ENCODE data around the gene ONECUT2.

The ONECUT2 gene

DNA sequence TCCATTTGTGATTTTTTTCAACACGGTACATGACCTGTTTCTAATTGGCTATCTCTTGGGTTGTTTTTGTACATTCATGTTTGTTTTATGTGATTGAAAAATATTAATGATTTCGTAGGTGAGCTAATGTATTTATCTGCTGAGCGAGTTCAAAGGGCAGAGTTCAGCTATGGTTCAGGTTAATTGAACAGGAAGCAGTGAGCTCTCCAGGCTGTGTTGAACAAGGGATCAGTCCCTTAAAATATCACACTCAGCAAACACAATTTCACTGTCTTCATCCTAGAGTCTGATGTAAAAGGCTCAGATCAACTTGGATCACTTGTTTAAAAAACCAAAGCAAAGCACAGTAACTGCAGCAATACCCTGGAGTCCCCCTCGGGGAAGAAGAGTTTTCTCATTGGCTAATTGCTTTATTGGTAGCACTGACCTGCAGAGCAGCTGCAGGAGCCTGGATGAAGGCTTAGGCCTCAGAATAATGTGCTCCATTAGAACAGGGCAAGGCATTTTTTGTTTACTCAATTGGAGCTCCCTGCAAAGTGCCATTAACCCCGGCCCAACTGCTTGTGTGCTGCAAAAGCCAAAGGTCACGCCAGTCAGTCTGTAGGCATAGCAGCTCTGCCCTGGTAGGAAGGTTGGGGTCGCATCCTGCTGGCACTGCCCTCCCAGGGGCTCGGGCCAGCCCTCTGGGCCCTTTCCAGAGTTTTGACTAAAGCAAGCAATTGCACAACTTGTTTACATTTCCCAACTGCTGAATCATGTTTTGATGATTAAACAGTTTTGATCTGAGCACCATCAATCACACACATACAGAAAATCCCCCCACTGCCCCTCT, 10.5 kb downstream of the ONECUT2 start:
- H3K4me3 ChIP-seq (replicated peaks; ENCODE audit: low read depth, low read length): no peak overlapping the region
- DNase-seq (ENCODE audit: extremely low read depth, insufficient read length): no peak

GRCh38 chr18:57446322-57446721, 11.1 kb downstream of the ONECUT2 start:
- no peaks in the 10 kb centered on the region for H3K36me3 ChIP-seq (ENCODE audit: control insufficient read depth, insufficient read depth, low read length)
- TF ChIP-seq CTCF (IDR thresholded peaks at IDR 0.05; ENCODE audit: insufficient read depth, low read length, poor library complexity, severe bottlenecking): peak; percentile 79
- H3K4me3 ChIP-seq (replicated peaks; ENCODE audit: low read depth, low read length): no peak overlapping the region
- DNase-seq (ENCODE audit: extremely low read depth, insufficient read length): no peak
- H3K27me3 ChIP-seq (replicated peaks; ENCODE audit: control insufficient read depth, insufficient read depth, low read length): no peaks in the 10 kb centered on the region; the same call in 1 of the 2 replicates

More for the DNA sequence above, 10.5 kb downstream of the ONECUT2 start:
- Histone ChIP-seq H3K27me3 (replicated peaks; ENCODE audit: control insufficient read depth, insufficient read depth, low read length) (peaks cover 1% of the 10 kb centered on the region), H3K36me3 (ENCODE audit: control insufficient read depth, insufficient read depth, low read length) (no peaks in the 10 kb centered on the region)
- no peak for TF ChIP-seq CTCF (IDR thresholded peaks at IDR 0.05; ENCODE audit: insufficient read depth, low read length, poor library complexity, severe bottlenecking)

- TF ChIP-seq CTCF (IDR thresholded peaks at IDR 0.05; ENCODE audit: insufficient read depth, low read length, poor library complexity, severe bottlenecking): no peak
- no peak for DNase-seq (ENCODE audit: extremely low read depth, insufficient read length)
- no peak overlapping the region for H3K4me3 ChIP-seq (replicated peaks; ENCODE audit: low read depth, low read length)
- no peaks in the 10 kb centered on the region for H3K27me3 ChIP-seq (replicated peaks; ENCODE audit: control insufficient read depth, insufficient read depth, low read length)
- no peaks in the 10 kb centered on the region for H3K36me3 ChIP-seq (ENCODE audit: control insufficient read depth, insufficient read depth, low read length)
These were observed 12.0 kb downstream of the ONECUT2 start for GRCh38 chr18:57447154-57447621.

DNA sequence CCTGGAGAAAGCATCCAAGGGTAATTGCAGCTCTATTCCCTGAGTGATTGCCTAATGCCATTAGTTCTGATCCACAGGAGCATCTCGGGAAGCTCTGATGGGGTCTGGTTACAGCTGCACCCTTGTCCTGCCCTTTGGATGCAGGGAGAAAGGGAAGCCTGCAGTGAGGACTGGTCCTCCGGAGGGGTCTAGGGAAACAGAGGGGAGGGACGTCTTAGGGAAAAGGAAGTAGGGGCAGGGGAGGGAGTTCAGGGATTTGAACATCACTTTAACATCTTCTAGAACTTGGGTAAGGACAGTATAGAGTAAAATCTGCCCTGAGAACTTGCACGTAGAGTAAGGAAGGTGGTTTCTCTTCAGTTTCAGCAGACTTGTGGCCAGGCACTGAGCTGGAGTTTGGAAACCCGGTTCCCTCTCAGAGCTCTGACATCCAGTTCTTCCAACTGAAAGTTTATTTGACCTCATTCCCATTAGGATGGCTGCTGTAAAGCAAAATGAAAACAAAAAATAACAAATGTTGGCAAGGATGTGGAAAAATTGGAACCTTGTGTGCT, 20.5 kb downstream of the ONECUT2 start:
- no peaks in the 10 kb centered on the region for H3K36me3 ChIP-seq (ENCODE audit: control insufficient read depth, insufficient read depth, low read length)
- H3K27me3 ChIP-seq (replicated peaks; ENCODE audit: control insufficient read depth, insufficient read depth, low read length): no peaks in the 10 kb centered on the region
- TF ChIP-seq CTCF (IDR thresholded peaks at IDR 0.05; ENCODE audit: insufficient read depth, low read length, poor library complexity, severe bottlenecking): no peak
- DNase-seq (ENCODE audit: extremely low read depth, insufficient read length): no peak
- H3K4me3 ChIP-seq (replicated peaks; ENCODE audit: low read depth, low read length): no peak overlapping the region

GRCh38 chr18:57461652-57462269, 26.6 kb downstream of the ONECUT2 start:
- H3K36me3 ChIP-seq (ENCODE audit: control insufficient read depth, insufficient read depth, low read length): no peaks in the 10 kb centered on the region

More at GRCh38 chr18:57461652-57462269, 26.6 kb downstream of the ONECUT2 start:
- DNase-seq (ENCODE audit: extremely low read depth, insufficient read length): no peak
- H3K4me3 ChIP-seq (replicated peaks; ENCODE audit: low read depth, low read length): no peak overlapping the region
- no peaks in the 10 kb centered on the region; the same call in 1 of the 2 replicates for H3K27me3 ChIP-seq (replicated peaks; ENCODE audit: control insufficient read depth, insufficient read depth, low read length)
- no peak for TF ChIP-seq CTCF (IDR thresholded peaks at IDR 0.05; ENCODE audit: insufficient read depth, low read length, poor library complexity, severe bottlenecking)
